Measurements from ENCODE around the gene PKP2. TPM values are rescaled to one million over a fixed set of nuclear protein-coding genes. Genes with fewer than 3 reads are reported as not detected.

The PKP2 gene
- total and polyA plus RNA-seq, 2 of the 4 experiments (the other 2 are of a cell fraction): 0.10 to 0.18 TPM

DNA sequence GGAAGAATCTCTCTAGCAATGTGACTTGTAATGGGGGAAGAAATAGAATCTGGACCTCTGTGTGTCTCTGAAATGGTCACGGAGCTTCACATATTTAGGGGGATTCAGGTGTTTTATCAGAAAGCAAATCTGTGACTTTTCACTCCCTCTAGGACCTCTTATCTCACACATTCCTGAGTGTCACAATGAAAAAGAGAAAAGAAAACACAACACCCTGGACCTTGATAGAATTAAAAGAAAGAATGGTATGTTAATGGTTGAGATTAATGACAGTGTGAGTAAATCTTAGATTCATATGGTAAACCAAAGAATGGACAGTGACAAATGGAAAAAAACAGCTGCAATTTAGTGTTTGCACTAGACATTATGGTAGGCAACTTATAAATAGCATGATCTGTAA, 68.5 kb downstream of the PKP2 start:
- Histone ChIP-seq H2AK5ac (ENCODE audit: low read depth, low read length) (no peak overlapping the region), H3K4me2 (ENCODE audit: low read depth, low read length) (no peak overlapping the region), H3K4me3 (ENCODE audit: insufficient read depth, low read depth, low read length) (no peak overlapping the region), H2BK15ac (ENCODE audit: low read depth, low read length) (no peak overlapping the region), H3K36me3 (ENCODE audit: control insufficient read depth, insufficient read depth, low read length) (no peaks in the 10 kb centered on the region), H2BK20ac (ENCODE audit: low read depth, low read length) (no peak overlapping the region), H2AFZ (replicated peaks; ENCODE audit: low read length, poor library complexity) (no peak overlapping the region), H3K9me1 (ENCODE audit: insufficient read depth, low read length) (no peaks in the 10 kb centered on the region), H2BK5ac (ENCODE audit: low read depth, low read length, poor library complexity, severe bottlenecking) (no peak overlapping the region), H3K14ac (replicated peaks; ENCODE audit: low read depth, low read length) (no peak overlapping the region), H3K18ac (ENCODE audit: low read depth, low read length) (no peak overlapping the region), H3K9ac (ENCODE audit: low read depth, low read length) (no peak overlapping the region), H2BK120ac (ENCODE audit: low read depth, low read length) (no peak overlapping the region), H2AK9ac (replicated peaks; ENCODE audit: low read depth, low read length, poor library complexity) (no peak overlapping the region), H3K79me1 (ENCODE audit: low read depth in 1 of 2, low read length in 2 of 2) (no peaks in the 10 kb centered on the region), H3K9me3 (ENCODE audit: control insufficient read depth, insufficient read depth, low read length) (no peaks in the 10 kb centered on the region), H3K4ac (ENCODE audit: low read depth, low read length) (no peak overlapping the region), H3K27me3 (ENCODE audit: control insufficient read depth, insufficient read depth, low read length) (no peaks in the 10 kb centered on the region), H3K23ac (ENCODE audit: low read depth, low read length) (no peak overlapping the region), H4K20me1 (ENCODE audit: insufficient read depth, low read length) (no peaks in the 10 kb centered on the region), H4K91ac (ENCODE audit: insufficient read depth, low read depth, low read length) (no peak overlapping the region), H3K4me1 (ENCODE audit: control insufficient read depth, insufficient read depth, low read length) (no peaks in the 10 kb centered on the region), H4K8ac (ENCODE audit: low read depth in 2 of 2, low read length in 2 of 2) (no peak overlapping the region), H3K27ac (ENCODE audit: insufficient read depth, low read length) (no peak overlapping the region), H3K56ac (ENCODE audit: extremely low read depth, insufficient read depth, low read length) (no peak overlapping the region), H4K5ac (ENCODE audit: low read depth, low read length) (no peak overlapping the region)
- dilution Hi-C loops (cut with HindIII; ENCODE audit: low sequenced_read_pairs, unreplicated experiment) (no loop called here), in situ Hi-C loops (cut with MboI; ENCODE audit: low sequenced_read_pairs) (no loop called here), intact Hi-C loops (cut with micrococcal nuclease) (no loop called here)
- TF ChIP-seq, protein P1, sequence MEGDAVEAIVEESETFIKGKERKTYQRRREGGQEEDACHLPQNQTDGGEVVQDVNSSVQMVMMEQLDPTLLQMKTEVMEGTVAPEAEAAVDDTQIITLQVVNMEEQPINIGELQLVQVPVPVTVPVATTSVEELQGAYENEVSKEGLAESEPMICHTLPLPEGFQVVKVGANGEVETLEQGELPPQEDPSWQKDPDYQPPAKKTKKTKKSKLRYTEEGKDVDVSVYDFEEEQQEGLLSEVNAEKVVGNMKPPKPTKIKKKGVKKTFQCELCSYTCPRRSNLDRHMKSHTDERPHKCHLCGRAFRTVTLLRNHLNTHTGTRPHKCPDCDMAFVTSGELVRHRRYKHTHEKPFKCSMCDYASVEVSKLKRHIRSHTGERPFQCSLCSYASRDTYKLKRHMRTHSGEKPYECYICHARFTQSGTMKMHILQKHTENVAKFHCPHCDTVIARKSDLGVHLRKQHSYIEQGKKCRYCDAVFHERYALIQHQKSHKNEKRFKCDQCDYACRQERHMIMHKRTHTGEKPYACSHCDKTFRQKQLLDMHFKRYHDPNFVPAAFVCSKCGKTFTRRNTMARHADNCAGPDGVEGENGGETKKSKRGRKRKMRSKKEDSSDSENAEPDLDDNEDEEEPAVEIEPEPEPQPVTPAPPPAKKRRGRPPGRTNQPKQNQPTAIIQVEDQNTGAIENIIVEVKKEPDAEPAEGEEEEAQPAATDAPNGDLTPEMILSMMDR (conservative IDR thresholded peaks at IDR 0.05; ENCODE audit: low read depth, low read length): no peak
- TF ChIP-seq, protein P2, sequence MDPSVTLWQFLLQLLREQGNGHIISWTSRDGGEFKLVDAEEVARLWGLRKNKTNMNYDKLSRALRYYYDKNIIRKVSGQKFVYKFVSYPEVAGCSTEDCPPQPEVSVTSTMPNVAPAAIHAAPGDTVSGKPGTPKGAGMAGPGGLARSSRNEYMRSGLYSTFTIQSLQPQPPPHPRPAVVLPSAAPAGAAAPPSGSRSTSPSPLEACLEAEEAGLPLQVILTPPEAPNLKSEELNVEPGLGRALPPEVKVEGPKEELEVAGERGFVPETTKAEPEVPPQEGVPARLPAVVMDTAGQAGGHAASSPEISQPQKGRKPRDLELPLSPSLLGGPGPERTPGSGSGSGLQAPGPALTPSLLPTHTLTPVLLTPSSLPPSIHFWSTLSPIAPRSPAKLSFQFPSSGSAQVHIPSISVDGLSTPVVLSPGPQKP (IDR thresholded peaks at IDR 0.05; ENCODE audit: borderline replicate concordance, low read depth, low read length): no peak
- TF ChIP-seq RFX5 (IDR thresholded peaks at IDR 0.05; ENCODE audit: low read depth, low read length): no peak
- no peak for TF ChIP-seq RAD21 (IDR thresholded peaks at IDR 0.05; ENCODE audit: low read length)
- no peak for TF ChIP-seq MAFK (IDR thresholded peaks at IDR 0.05; ENCODE audit: low read depth, low read length)
- TF ChIP-seq POLR2A (IDR thresholded peaks at IDR 0.05; ENCODE audit: low read depth, low read length): no peak
- TF ChIP-seq CHD1 (IDR thresholded peaks at IDR 0.05; ENCODE audit: low read depth, low read length): no peak
- no peak for TF ChIP-seq CEBPB (IDR thresholded peaks at IDR 0.05; ENCODE audit: low read depth, low read length)
- TF ChIP-seq RCOR1 (IDR thresholded peaks at IDR 0.05; ENCODE audit: insufficient replicate concordance, low read length): no peak
- TF ChIP-seq FOS (IDR thresholded peaks at IDR 0.05; ENCODE audit: low read depth, low read length): no peak
- no peak for TF ChIP-seq MXI1 (IDR thresholded peaks at IDR 0.05; ENCODE audit: borderline replicate concordance, low read depth, low read length)
- TF ChIP-seq USF2 (IDR thresholded peaks at IDR 0.05; ENCODE audit: low read depth, low read length): no peak
- no peak for TF ChIP-seq NFE2L2 (IDR thresholded peaks at IDR 0.05; ENCODE audit: low read depth, low read length)
- TF ChIP-seq SMC3 (IDR thresholded peaks at IDR 0.05; ENCODE audit: low read depth, low read length): no peak
- no peak for TF ChIP-seq BHLHE40 (IDR thresholded peaks at IDR 0.05; ENCODE audit: low read depth, low read length)
- ChIA-PET POLR2A (ENCODE audit: unreplicated experiment) (no interaction called here), CTCF (interaction anchor here (0.5 kb wide), 1 partner anchor 11 kb away, joined by 3 read pairs; no protein-coding TSS in a partner anchor)
- no peak for ATAC-seq (ENCODE audit: low read depth)
- no TSS peak for BruUV-seq (replicated peaks)
- DNase-seq: no peak
- WGBS, 2 experiments (ENCODE audit: extremely low coverage in 2 of 2, insufficient read length in 1 of 2): no CpG with 5 or more reads among the region's 1 CpG
